H9 (cell line): Measurements from ENCODE around the gene PPM1N. TPM values are rescaled to one million over a fixed set of nuclear protein-coding genes. Genes with fewer than 3 reads are reported as not detected.

Experiments used
- DNase-seq: peaks from one replicate; pipeline ENCODE4 v3.0.0-alpha.2; 2017
- H2AFZ ChIP-seq: one replicate; pipeline ENCODE4 v1.6.1; 2013; ENCODE audit warnings: mild to moderate bottlenecking, low read length, control low read depth, moderate library complexity
- H2AK5ac ChIP-seq: 2 replicates; pipeline ENCODE4 v1.6.1; 2013; ENCODE audit warnings: low read length, control low read depth, mixed read lengths; ENCODE audit not compliant: insufficient read length
- H2BK120ac ChIP-seq: one replicate; pipeline ENCODE4 v1.6.1; 2013; ENCODE audit warnings: low read depth, mild to moderate bottlenecking, low read length, control low read depth, inconsistent platforms; ENCODE audit not compliant: poor library complexity, severe bottlenecking
- H2BK12ac ChIP-seq: 2 replicates; pipeline ENCODE4 v1.6.1; 2013; ENCODE audit warnings: low read length, control low read depth, mixed read lengths, low read depth; ENCODE audit not compliant: insufficient read length
- H2BK15ac ChIP-seq: 2 replicates; pipeline ENCODE4 v1.6.1; 2013; ENCODE audit warnings: low read depth, low read length, control low read depth
- H2BK20ac ChIP-seq: one replicate; pipeline ENCODE4 v1.6.1; 2013; ENCODE audit warnings: low read depth, mild to moderate bottlenecking, low read length, control low read depth, inconsistent platforms; ENCODE audit not compliant: poor library complexity, severe bottlenecking
- H2BK5ac ChIP-seq: 2 replicates; pipeline ENCODE4 v1.6.1; 2013; ENCODE audit warnings: low read length, control low read depth, mixed read lengths; ENCODE audit not compliant: insufficient read length
- H3K14ac ChIP-seq: 2 replicates; pipeline ENCODE4 v1.6.1; 2013; ENCODE audit warnings: low read length, control low read depth; ENCODE audit not compliant: insufficient read depth
- H3K18ac ChIP-seq: 2 replicates; pipeline ENCODE4 v1.6.1; 2013; ENCODE audit warnings: low read depth, mild to moderate bottlenecking, mixed read lengths, low read length, control low read depth; ENCODE audit not compliant: insufficient read length
- H3K23ac ChIP-seq: 2 replicates; pipeline ENCODE4 v1.6.1; 2013; ENCODE audit warnings: low read length, control low read depth, mixed read lengths, low read depth; ENCODE audit not compliant: insufficient read length
- H3K23me2 ChIP-seq: 2 replicates; pipeline ENCODE4 v1.6.1; 2013; ENCODE audit warnings: low read depth, mild to moderate bottlenecking, mixed read lengths, low read length, control low read depth; ENCODE audit not compliant: insufficient read length, poor library complexity, severe bottlenecking
- H3K27ac ChIP-seq: 2 replicates; pipeline ENCODE4 v1.5.1; 2013; ENCODE audit warnings: low read length, control low read depth, mixed read lengths, low read depth; ENCODE audit not compliant: insufficient read length
- H3K27me3 ChIP-seq: 2 replicates; pipeline ENCODE4 v1.6.1; 2013; ENCODE audit warnings: low read length, control low read depth, inconsistent platforms; ENCODE audit not compliant: insufficient read depth
- H3K4ac ChIP-seq: 2 replicates; pipeline ENCODE4 v1.6.1; 2013; ENCODE audit warnings: low read depth, mild to moderate bottlenecking, control low read depth, inconsistent platforms, low read length, moderate library complexity
- H3K4me1 ChIP-seq: 2 replicates; pipeline ENCODE4 v1.6.1; 2013; ENCODE audit warnings: low read length, control low read depth, inconsistent platforms; ENCODE audit not compliant: insufficient read depth
- H3K4me2 ChIP-seq: 2 replicates; pipeline ENCODE4 v1.6.1; 2013; ENCODE audit warnings: low read length, control low read depth, mixed read lengths; ENCODE audit not compliant: insufficient read length, insufficient read depth
- H3K56ac ChIP-seq: 2 replicates; pipeline ENCODE4 v1.6.1; 2013; ENCODE audit warnings: low read depth, mild to moderate bottlenecking, mixed read lengths, low read length, control low read depth; ENCODE audit not compliant: insufficient read length
- H3K79me1 ChIP-seq: 2 replicates; pipeline ENCODE4 v1.6.1; 2013; ENCODE audit warnings: low read depth, mild to moderate bottlenecking, moderate library complexity, low read length, control low read depth, inconsistent platforms; ENCODE audit not compliant: insufficient read depth, poor library complexity, severe bottlenecking
- H3K79me2 ChIP-seq: 2 replicates; pipeline ENCODE4 v1.6.1; 2013; ENCODE audit warnings: low read length, control low read depth, inconsistent platforms; ENCODE audit not compliant: insufficient read depth
- H3K9ac ChIP-seq: 2 replicates; pipeline ENCODE4 v1.6.1; 2013; ENCODE audit warnings: low read length, control low read depth, mixed read lengths; ENCODE audit not compliant: insufficient read length; ENCODE audit errors: extremely low read depth
- H3K9me3 ChIP-seq: one replicate; pipeline ENCODE4 v1.6.1; 2013; ENCODE audit warnings: low read depth, low read length, inconsistent platforms; ENCODE audit not compliant: control insufficient read depth
- H3T11ph ChIP-seq: one replicate; pipeline ENCODE4 v1.6.1; 2013; ENCODE audit warnings: mild to moderate bottlenecking, low read length, control low read depth, inconsistent platforms
- H4K20me1 ChIP-seq: one replicate; pipeline ENCODE4 v1.6.1; 2013; ENCODE audit not compliant: control insufficient read depth, insufficient read length, insufficient read depth
- H4K5ac ChIP-seq: 2 replicates; pipeline ENCODE4 v1.6.1; 2013; ENCODE audit warnings: low read depth, mild to moderate bottlenecking, mixed read lengths, low read length, control low read depth; ENCODE audit not compliant: insufficient read length
- H4K8ac ChIP-seq: replicated peaks from 2 replicates; pipeline ENCODE4 v1.6.1; 2013; ENCODE audit warnings: low read length, control low read depth, mixed read lengths, low read depth; ENCODE audit not compliant: insufficient read length
- H4K91ac ChIP-seq: 2 replicates; pipeline ENCODE4 v1.6.1; 2013; ENCODE audit warnings: low read depth, mild to moderate bottlenecking, moderate library complexity, mixed read lengths, low read length, control low read depth; ENCODE audit not compliant: insufficient read length
- H3K27ac Mint-ChIP-seq, 3 experiments: 2 replicates in 2 of 3; 3 replicates in 1 of 3; pipeline ENCODE4 v1.8.0; 2020 to 2021; ENCODE audit warnings: mixed read lengths in 3 of 3, mild to moderate bottlenecking in 1 of 3, moderate library complexity in 1 of 3
- H3K27me3 Mint-ChIP-seq: 2 replicates; pipeline ENCODE4 v1.8.0; 2021; ENCODE audit warnings: low read depth, mild to moderate bottlenecking, moderate library complexity, mixed read lengths
- H3K36me3 Mint-ChIP-seq, 3 experiments: 2 replicates in 2 of 3; 3 replicates in 1 of 3; pipeline ENCODE4 v1.8.0; 2020 to 2021; ENCODE audit warnings: low read depth in 3 of 3, mixed read lengths in 3 of 3; ENCODE audit not compliant: insufficient read depth in 1 of 3
- H3K4me1 Mint-ChIP-seq, 2 experiments: 2 replicates each; pipeline ENCODE4 v1.8.0; 2020; ENCODE audit warnings: mixed read lengths in 2 of 2
- H3K4me3 Mint-ChIP-seq, 2 experiments: 2 replicates in 1 of 2; 3 replicates in 1 of 2; pipeline ENCODE4 v1.8.0; 2020 to 2021; ENCODE audit warnings: mild to moderate bottlenecking in 2 of 2, mixed read lengths in 2 of 2, moderate library complexity in 1 of 2
- H3K9me3 Mint-ChIP-seq, 2 experiments: 2 replicates in 1 of 2; 3 replicates in 1 of 2; pipeline ENCODE4 v1.8.0; 2020; ENCODE audit warnings: mild to moderate bottlenecking in 2 of 2, mixed read lengths in 2 of 2, moderate library complexity in 1 of 2
- CTCF ChIP-seq: fragments of 200-600 bp; sonication (generic); conservative IDR thresholded peaks from 3 replicates; pipeline ENCODE4 v1.8.0; 2021; ENCODE audit warnings: antibody characterized with exemption, mild to moderate bottlenecking
- WGBS: extraction: QIAGEN DNeasy Blood & Tissue Kit; methylation state at CpG from one replicate; pipeline ENCODE4 v1.1.7; 2013; ENCODE audit warnings: missing lambda C conversion rate, low lambda C conversion rate, mixed read lengths; ENCODE audit not compliant: insufficient read length; ENCODE audit errors: extremely low coverage; 5-methylcytosine and 5-hydroxymethylcytosine counted together
- total RNA-seq: library from RNA; stranded (reverse); gene quantifications from 2 replicates; pipeline ENCODE4 v1.2.1, GENCODE V29; 2021

The PPM1N gene
- total RNA-seq, 1 experiment from 2014 or later = 7.7 TPM

- Histone ChIP-seq H2BK12ac (no peak overlapping the region), H3K79me2 (no peaks in the 10 kb centered on the region), H3K4me1 (no peaks in the 10 kb centered on the region), H3K9ac (no peak overlapping the region), H3K23me2 (peaks cover 19% of the 10 kb centered on the region), H2AFZ (no peak overlapping the region), H3K27ac (no peak overlapping the region), H2BK15ac (no peak overlapping the region), H3K9me3 (no peaks in the 10 kb centered on the region), H3K18ac (no peak overlapping the region), H4K8ac (no peak overlapping the region), H2AK5ac (no peak overlapping the region), H3K23ac (no peak overlapping the region), H3K56ac (no peak overlapping the region), H2BK20ac (no peak overlapping the region), H3T11ph (no peak overlapping the region), H3K14ac (no peak overlapping the region), H3K27me3 (no peaks in the 10 kb centered on the region; the same call in 1 of the 2 replicates), H2BK120ac (no peak overlapping the region), H3K79me1 (no peaks in the 10 kb centered on the region), H3K4ac (no peak overlapping the region), H3K4me2 (no peak overlapping the region), H2BK5ac (no peak overlapping the region), H4K20me1 (no peaks in the 10 kb centered on the region), H4K91ac (no peak overlapping the region), H4K5ac (no peak overlapping the region)
- H3K4me3 Mint-ChIP-seq = peak overlapping the region in 1 of 2 experiments; percentile 92; a peak in 3 of 5 replicates
- H3K4me1 Mint-ChIP-seq = peaks cover 33 to 58% of the 10 kb centered on the region in 2 experiments
- peaks cover 8% of the 10 kb centered on the region for H3K27me3 Mint-ChIP-seq
- H3K36me3 Mint-ChIP-seq = peaks cover 0 to 11% (median 0%) of the 10 kb centered on the region in 3 experiments; a peak in 1 of 7 replicates
- DNase-seq = no peak
- no CpG with 5 or more reads among the region's 16 CpGs for WGBS
- no peaks in the 10 kb centered on the region; a peak in 1 of 5 replicates for H3K9me3 Mint-ChIP-seq
- TF ChIP-seq CTCF = no peak
- H3K27ac Mint-ChIP-seq = no peak overlapping the region
Measured at GRCh38 chr19:45471111-45471930, 26.9 kb upstream of the PPM1N start.
